GM10847 (cell line): ENCODE measurements around the gene OPN1SW.

Source experiments
- POLR2A ChIP-seq: IDR thresholded peaks from 2 replicates; pipeline ENCODE4 v1.6.1; 2011; ENCODE audit not compliant: insufficient read length; ENCODE audit errors: extremely low read depth

OPN1SW gene

DNA sequence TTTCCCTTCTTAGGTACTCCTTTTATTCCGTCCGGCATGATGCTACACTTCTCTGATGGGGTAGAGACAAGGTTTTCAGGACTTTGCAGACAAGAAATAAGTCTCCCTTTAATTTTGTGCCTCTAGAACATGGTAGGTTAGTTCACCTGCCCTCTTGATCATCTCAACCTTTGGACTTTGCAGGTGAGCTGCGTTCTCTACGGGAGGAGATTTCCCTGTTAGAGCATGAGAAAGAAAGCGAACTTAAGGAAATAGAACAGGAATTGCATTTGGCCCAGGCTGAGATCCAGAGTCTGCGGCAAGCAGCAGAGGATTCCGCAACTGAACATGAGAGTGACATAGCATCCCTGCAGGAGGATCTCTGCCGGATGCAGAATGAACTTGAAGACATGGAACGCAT, 25.4 kb upstream of the OPN1SW start:
- TF ChIP-seq POLR2A, result no peak

GRCh38 chr7:128800567-128800966, 25.0 kb upstream of the OPN1SW start:
- TF ChIP-seq POLR2A, result no peak

DNA sequence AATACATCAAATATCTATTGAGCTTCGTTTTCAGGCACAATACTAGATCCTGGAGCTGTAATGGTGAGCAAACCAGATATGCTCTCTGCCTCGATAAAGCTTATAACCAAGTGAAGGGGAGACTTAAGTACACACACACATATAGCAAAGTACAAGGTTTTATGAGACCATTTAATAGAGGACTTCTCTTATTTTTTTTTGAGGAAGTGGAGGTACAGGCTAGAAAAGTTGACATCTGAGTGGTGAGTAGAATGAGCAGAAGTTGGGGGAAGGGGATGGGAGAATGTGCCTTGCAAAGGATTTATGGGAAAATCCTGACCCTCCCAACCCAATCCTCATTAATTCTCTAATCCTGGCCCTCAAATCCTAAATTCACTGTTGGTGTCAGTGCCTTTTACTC, 23.9 kb upstream of the OPN1SW start:
- no peak for TF ChIP-seq POLR2A

DNA sequence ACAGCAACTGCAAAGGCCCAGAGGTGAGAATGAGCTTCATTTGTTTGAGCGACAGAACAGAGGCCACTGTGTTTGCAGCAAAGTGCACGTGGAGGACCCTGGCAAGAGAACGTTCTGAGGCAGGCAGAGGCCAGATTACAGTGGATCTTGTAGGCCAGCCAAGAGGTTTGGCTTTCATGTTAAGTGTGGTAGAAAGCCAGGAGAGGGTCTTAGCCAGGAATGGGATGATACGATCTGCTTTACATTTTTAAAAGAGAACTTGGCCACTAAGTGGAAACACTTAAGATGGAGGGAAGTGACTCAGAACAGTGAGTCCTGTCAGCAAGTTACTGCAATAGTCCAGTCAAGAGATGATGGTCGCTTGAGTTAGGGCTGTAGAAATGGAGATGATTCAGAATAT, 20.7 kb upstream of the OPN1SW start:
- no peak for TF ChIP-seq POLR2A

DNA sequence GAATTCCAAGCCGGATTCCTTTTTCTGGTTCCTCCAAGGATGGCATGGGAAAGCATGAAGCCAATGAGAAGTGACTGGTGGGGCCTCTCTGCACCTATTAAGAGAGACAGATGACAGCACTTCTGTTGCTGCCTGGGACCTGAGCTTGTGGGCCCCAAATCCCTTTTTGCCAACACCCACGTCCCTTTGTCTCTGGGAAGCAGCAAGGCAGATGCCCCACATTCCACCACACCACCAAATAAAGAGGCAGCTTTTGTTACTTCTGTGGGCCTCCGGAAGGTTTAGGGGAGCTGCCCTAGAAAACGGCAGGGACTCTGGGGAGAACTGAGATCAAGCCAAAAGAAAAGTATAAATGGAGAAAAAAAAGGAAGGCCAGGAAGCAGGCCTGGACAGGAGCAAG, 19.5 kb upstream of the OPN1SW start:
- TF ChIP-seq POLR2A, result no peak

GRCh38 chr7:128794436-128794835, 18.8 kb upstream of the OPN1SW start:
- TF ChIP-seq POLR2A, result no peak

DNA sequence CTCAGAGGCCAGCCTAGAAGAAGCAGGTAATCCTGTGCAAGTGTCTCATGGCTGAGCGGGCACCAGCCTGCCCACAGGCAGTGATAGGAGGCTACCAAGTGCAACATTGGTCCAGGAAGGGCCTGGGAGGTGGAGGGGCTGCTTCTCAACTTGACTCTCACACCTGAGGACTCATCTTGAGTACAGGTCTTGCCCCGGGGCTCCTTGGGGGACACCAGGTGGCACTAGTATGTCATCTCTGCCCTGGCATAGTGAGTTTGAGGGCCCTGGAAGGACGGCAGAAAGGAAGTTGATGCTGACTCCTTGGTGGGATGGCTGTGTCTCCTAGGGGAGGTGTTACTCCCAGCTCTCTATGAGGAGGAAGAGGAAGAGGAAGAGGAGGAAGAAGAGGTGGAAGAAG, 18.4 kb upstream of the OPN1SW start:
- no peak for TF ChIP-seq POLR2A

GRCh38 chr7:128793181-128793547, 17.6 kb upstream of the OPN1SW start:
- TF ChIP-seq POLR2A, result no peak

- TF ChIP-seq POLR2A, result no peak
These were observed 17.0 kb upstream of the OPN1SW start for GRCh38 chr7:128792471-128793180.

DNA sequence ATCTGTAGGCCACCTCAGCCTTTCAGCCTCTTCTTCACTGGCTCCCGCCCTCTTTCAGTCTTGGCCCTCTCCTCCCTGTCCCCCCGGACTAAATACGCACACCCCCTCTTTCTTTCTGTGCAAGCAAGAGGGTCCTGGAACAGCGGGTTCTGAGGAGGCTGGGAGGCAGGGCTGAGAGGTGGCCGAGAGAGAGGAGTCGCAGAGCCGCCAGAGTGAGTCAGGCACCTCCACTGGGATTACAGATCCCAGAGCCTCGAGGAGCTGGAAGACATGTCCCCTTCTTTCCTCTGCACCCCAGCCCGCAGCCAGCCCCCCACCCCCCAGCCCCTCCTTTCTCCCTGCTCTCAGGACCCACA, 16.4 kb upstream of the OPN1SW start:
- TF ChIP-seq POLR2A, result no peak

GRCh38 chr7:128791121-128791971, 15.8 kb upstream of the OPN1SW start, which contains the start of gene CCDC136:
Gene CCDC136, plus strand, starts transcription at chr7:128791968. Its CDS starts 444 bp downstream, at chr7:128792412.
- TF ChIP-seq POLR2A, result no peak

- no peak for TF ChIP-seq POLR2A
These were observed 14.9 kb upstream of the OPN1SW start for GRCh38 chr7:128790315-128791041.

- no peak for TF ChIP-seq POLR2A
These were observed 13.1 kb upstream of the OPN1SW start for GRCh38 chr7:128788446-128789412.

DNA sequence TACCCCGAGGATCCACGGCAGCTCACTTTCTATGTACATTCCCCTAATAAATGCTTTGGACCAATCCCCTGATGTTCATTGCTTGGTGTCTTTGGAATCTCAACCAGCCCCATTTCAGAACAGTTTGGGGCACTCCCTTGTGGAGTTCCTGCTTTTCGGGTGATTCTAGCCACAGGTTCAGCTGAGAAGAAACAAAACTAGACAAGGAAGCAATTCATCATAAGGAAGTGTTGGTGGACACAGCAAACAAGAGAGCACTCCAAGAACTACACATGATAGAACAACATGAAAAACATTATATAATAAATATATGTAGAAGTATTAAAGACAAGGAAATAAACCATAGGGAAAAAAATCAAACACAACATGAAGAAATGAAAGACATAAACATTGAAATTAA, 10.1 kb upstream of the OPN1SW start:
- no peak for TF ChIP-seq POLR2A
